Liver (tissue), 3 donors: ENCODE measurements around the gene FABP1.

Experiments
- CTCF ChIP-seq: fragments of 150-350 bp; IDR thresholded peaks from 2 replicates; pipeline ENCODE4 v1.5.1; 2017; ENCODE audit warnings: improper control_type of control experiment, low read depth, low read length; ENCODE audit not compliant: missing input control
- HNF4G ChIP-seq: IDR thresholded peaks from 2 replicates; pipeline ENCODE4 v1.6.1; 2016; ENCODE audit warnings: antibody characterized with exemption
- RXRA ChIP-seq, 2 donors: IDR thresholded peaks; 2 replicates each; pipeline ENCODE4 v1.6.1; 2017 to 2018; ENCODE audit warnings: antibody characterized with exemption in 2 of 2, mild to moderate bottlenecking in 1 of 2
- donor health status: healthy.
- donor health status: healthy.

- TF ChIP-seq RXRA (IDR thresholded peaks at IDR 0.05) (no peak), CTCF (no peak), HNF4G (no peak)
These were observed 45.0 kb upstream of the FABP1 start for GRCh38 chr2:88172882-88173281.
